DND-41 (cell line): ENCODE measurements around the gene PTGER1.

Experiments used
- ATAC-seq: fragments of 200-7000 bp; cut with Tn5 transposase; 3 replicates; pipeline ENCODE4 v1.9.1; 2021; ENCODE audit warnings: low read depth; ENCODE audit not compliant: insufficient read depth
- DNase-seq: peaks from one replicate; pipeline ENCODE4 v3.0.0-alpha.2; 2020
- H2AFZ ChIP-seq: 2 replicates; pipeline ENCODE4 v1.6.0; 2012; ENCODE audit warnings: low read depth, low read length
- H3K27ac ChIP-seq: 2 replicates; pipeline ENCODE4 v1.5.1; 2012; ENCODE audit warnings: low read length, inconsistent platforms
- H3K27me3 ChIP-seq: fragments of 200-600 bp; sonication (generic); 2 replicates; pipeline ENCODE4 v1.6.0; 2012; ENCODE audit warnings: low read length, mild to moderate bottlenecking, inconsistent platforms; ENCODE audit not compliant: insufficient read depth, poor library complexity
- H3K36me3 ChIP-seq: 2 replicates; pipeline ENCODE4 v1.5.1; 2012; ENCODE audit warnings: low read length, inconsistent platforms; ENCODE audit not compliant: insufficient read depth
- H3K4me1 ChIP-seq: 2 replicates; pipeline ENCODE4 v1.5.1; 2012; ENCODE audit warnings: mild to moderate bottlenecking, low read length; ENCODE audit not compliant: insufficient read depth
- H3K4me2 ChIP-seq: 2 replicates; pipeline ENCODE4 v1.6.0; 2012; ENCODE audit warnings: mild to moderate bottlenecking, moderate library complexity, low read length, inconsistent platforms; ENCODE audit not compliant: insufficient read depth
- H3K4me3 ChIP-seq, 2 experiments: fragments of 200-600 bp in 1 of 2; shearing (Covaris generic) in 1 of 2; 2 replicates each; pipeline ENCODE4 v1.5.1; 2012 to 2016; ENCODE audit warnings: inconsistent platforms in 2 of 2, low read length in 2 of 2, mild to moderate bottlenecking in 2 of 2, low read depth in 1 of 2, moderate library complexity in 1 of 2
- H3K79me2 ChIP-seq: 2 replicates; pipeline ENCODE4 v1.6.0; 2012; ENCODE audit warnings: low read length, inconsistent platforms; ENCODE audit not compliant: insufficient read depth
- H3K9ac ChIP-seq: 2 replicates; pipeline ENCODE4 v1.6.0; 2012; ENCODE audit warnings: low read depth, mild to moderate bottlenecking, inconsistent platforms, low read length, moderate library complexity
- H3K9me3 ChIP-seq: 2 replicates; pipeline ENCODE4 v1.5.1; 2012; ENCODE audit warnings: low read length, moderate library complexity, mild to moderate bottlenecking, inconsistent platforms; ENCODE audit not compliant: insufficient read depth, severe bottlenecking
- H4K20me1 ChIP-seq: 2 replicates; pipeline ENCODE4 v1.6.0; 2012; ENCODE audit warnings: low read length; ENCODE audit not compliant: insufficient read depth
- CTCF ChIP-seq: IDR thresholded peaks from 2 replicates; pipeline ENCODE4 v1.5.1; 2012; ENCODE audit warnings: borderline replicate concordance, low read length, moderate library complexity, mild to moderate bottlenecking; ENCODE audit not compliant: poor library complexity, severe bottlenecking; ENCODE audit errors: extremely low read depth
- EZH2 ChIP-seq: IDR thresholded peaks from 3 replicates; pipeline ENCODE4 v1.6.1; 2012; ENCODE audit warnings: borderline replicate concordance, low read depth, mild to moderate bottlenecking, moderate library complexity, low read length, inconsistent platforms; ENCODE audit not compliant: severe bottlenecking

The PTGER1 gene

GRCh38 chr19:14494910-14495671, 19.9 kb upstream of the PTGER1 start:
- H3K27me3 ChIP-seq = no peaks in the 10 kb centered on the region
- H3K36me3 ChIP-seq = peaks cover 11% of the 10 kb centered on the region
- peaks cover 7% of the 10 kb centered on the region; the same call in 1 of the 2 replicates for H4K20me1 ChIP-seq
- peak overlapping the region; percentile 54 for H3K9ac ChIP-seq
- ATAC-seq = no peak
- H3K4me2 ChIP-seq = peak overlapping the region; percentile 76
- peak overlapping the region; percentile 40 for H3K27ac ChIP-seq
- no peak for DNase-seq
- H2AFZ ChIP-seq = peak overlapping the region; percentile 45; the same call in 1 of the 2 replicates
- peaks cover 28% of the 10 kb centered on the region for H3K4me1 ChIP-seq
- no peaks in the 10 kb centered on the region for H3K9me3 ChIP-seq
- H3K79me2 ChIP-seq = peaks cover 14% of the 10 kb centered on the region
- peak overlapping the region; percentile 30 to 62; a peak in 3 of 4 replicates for H3K4me3 ChIP-seq
- TF ChIP-seq EZH2 = no peak

GRCh38 chr19:14494411-14494810, 19.3 kb upstream of the PTGER1 start:
- Histone ChIP-seq H4K20me1 (peaks cover 7% of the 10 kb centered on the region; the same call in 1 of the 2 replicates), H3K36me3 (peaks cover 14% of the 10 kb centered on the region), H3K27ac (peak overlapping the region; percentile 40), H3K4me2 (peak overlapping the region; percentile 76), H3K9me3 (no peaks in the 10 kb centered on the region), H3K79me2 (peaks cover 14% of the 10 kb centered on the region), H3K27me3 (no peaks in the 10 kb centered on the region), H3K9ac (peak overlapping the region; percentile 32; the same call in 1 of the 2 replicates), H3K4me3 (peak overlapping the region in 1 of 2 experiments; percentile 62; a peak in 2 of 4 replicates), H2AFZ (no peak overlapping the region), H3K4me1 (peaks cover 28% of the 10 kb centered on the region)
- ATAC-seq (no peak), DNase-seq (no peak)
- TF ChIP-seq EZH2 (no peak), CTCF (no peak)

GRCh38 chr19:14492756-14493337, 17.7 kb upstream of the PTGER1 start:
- Histone ChIP-seq H3K9ac (no peak overlapping the region), H3K9me3 (no peaks in the 10 kb centered on the region), H3K27me3 (no peaks in the 10 kb centered on the region), H3K27ac (no peak overlapping the region), H3K4me3 (no peak overlapping the region), H4K20me1 (peaks cover 7% of the 10 kb centered on the region; the same call in 1 of the 2 replicates), H3K36me3 (peaks cover 22% of the 10 kb centered on the region), H3K4me1 (peaks cover 28% of the 10 kb centered on the region), H3K4me2 (no peak overlapping the region), H2AFZ (no peak overlapping the region), H3K79me2 (peaks cover 14% of the 10 kb centered on the region)
- DNase-seq (no peak), ATAC-seq (no peak)
- TF ChIP-seq CTCF = no peak
- no peak for TF ChIP-seq EZH2
